ENCODE results near the gene CGNL1.

The CGNL1 gene, protein sequence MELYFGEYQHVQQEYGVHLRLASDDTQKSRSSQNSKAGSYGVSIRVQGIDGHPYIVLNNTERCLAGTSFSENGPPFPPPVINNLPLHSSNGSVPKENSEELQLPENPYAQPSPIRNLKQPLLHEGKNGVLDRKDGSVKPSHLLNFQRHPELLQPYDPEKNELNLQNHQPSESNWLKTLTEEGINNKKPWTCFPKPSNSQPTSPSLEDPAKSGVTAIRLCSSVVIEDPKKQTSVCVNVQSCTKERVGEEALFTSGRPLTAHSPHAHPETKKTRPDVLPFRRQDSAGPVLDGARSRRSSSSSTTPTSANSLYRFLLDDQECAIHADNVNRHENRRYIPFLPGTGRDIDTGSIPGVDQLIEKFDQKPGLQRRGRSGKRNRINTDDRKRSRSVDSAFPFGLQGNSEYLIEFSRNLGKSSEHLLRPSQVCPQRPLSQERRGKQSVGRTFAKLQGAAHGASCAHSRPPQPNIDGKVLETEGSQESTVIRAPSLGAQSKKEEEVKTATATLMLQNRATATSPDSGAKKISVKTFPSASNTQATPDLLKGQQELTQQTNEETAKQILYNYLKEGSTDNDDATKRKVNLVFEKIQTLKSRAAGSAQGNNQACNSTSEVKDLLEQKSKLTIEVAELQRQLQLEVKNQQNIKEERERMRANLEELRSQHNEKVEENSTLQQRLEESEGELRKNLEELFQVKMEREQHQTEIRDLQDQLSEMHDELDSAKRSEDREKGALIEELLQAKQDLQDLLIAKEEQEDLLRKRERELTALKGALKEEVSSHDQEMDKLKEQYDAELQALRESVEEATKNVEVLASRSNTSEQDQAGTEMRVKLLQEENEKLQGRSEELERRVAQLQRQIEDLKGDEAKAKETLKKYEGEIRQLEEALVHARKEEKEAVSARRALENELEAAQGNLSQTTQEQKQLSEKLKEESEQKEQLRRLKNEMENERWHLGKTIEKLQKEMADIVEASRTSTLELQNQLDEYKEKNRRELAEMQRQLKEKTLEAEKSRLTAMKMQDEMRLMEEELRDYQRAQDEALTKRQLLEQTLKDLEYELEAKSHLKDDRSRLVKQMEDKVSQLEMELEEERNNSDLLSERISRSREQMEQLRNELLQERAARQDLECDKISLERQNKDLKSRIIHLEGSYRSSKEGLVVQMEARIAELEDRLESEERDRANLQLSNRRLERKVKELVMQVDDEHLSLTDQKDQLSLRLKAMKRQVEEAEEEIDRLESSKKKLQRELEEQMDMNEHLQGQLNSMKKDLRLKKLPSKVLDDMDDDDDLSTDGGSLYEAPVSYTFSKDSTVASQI

DNA sequence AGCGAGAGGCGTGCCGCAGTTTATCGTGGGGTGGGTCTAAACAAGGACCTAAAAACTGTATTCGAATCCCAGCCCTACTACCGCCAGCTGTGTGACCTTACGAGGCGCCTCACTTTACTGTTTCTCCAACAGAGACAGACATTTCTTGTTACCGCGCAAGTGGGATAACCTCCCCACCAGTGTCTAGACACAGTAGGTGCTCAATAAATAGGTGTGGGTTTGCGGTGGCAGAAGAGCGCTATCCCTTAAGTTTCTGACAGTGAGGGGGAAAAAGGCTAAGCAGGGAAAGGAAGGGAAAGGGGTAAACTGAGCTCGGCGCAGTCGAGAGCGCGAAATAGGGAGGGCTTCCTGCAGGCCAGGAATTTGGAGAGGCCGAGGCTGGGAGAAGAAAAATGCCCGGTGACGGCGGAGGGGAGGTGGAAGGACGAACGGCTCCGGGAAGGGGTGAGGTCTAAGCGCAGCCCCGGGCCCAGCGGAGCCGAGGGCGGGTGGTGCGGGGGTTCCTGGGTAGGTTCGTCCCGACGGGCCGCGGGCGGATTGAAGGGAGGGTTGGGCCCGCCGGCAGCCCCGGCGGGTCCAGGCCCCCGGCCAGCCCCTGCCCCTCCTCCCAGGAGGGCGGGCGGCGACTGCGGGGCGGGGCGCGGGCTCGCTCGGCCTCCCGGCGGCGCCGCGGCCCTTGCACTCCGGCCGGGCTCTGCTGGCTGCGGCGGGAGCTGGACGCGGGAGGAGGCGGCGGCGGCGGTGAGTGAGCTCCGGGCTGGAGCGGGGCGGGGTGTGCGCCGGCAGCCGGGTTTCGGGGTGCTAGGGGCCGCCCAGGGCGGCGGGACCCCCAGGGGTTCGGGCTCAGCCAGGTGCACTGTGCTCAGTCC is at the start of gene CGNL1:
Gene CGNL1 (plus strand): TSS at position 679 of the 869 bp plus-strand sequence. CDS start 61,495 bp downstream, outside the sequence.
- in situ Hi-C loops (cut with MboI; ENCODE audit: low pct_unique_long_range_greater_than_20kb, low sequenced_read_pairs): no loop called here
- DNase-seq: no peak

DNA sequence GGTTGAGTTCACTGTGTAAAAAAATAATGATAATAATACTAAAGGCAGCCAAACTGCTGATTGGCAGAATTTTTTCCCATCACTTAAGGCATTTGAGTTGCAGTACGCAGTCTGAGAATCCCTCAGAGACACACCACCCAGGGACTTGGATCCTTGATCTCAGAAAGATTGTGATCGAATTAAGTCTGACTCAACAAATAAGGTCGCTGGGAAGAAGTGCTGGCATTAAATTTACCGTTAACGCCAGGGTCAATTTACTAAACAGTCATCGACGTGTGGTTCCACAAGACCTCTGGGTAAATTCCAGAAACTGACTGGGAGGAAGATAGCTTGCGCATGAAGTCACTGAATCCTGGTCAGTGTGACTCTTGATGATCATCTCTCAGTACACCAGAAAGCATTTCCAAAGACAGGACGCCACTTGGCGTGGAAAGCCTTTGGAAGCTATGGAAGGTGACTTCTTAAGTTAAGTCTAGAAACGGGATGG is 48.3 kb upstream of the CGNL1 start:
- in situ Hi-C loops (cut with MboI; ENCODE audit: low pct_unique_long_range_greater_than_20kb, low sequenced_read_pairs): no loop called here
- no peak for DNase-seq

DNA sequence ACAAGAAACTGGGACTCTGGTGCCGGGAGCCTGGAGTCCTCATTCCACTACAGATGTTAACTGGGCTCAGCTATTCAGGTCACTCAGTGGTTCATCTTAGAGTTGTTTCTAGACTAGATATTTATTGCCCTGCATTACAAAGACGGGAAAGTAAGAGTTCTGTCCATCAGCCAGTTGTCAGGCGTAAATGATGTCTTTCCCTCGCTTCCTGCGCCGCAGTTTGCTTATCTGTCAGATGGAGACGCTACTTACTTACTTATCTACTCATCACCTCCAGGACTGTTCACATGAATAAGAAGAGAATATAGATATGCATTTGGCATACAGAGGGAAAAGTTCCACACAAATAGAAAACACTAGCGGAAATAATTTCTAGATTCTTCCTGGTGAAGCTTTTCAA is 47.8 kb upstream of the CGNL1 start:
- in situ Hi-C loops (cut with MboI; ENCODE audit: low pct_unique_long_range_greater_than_20kb, low sequenced_read_pairs): no loop called here
- no peak for DNase-seq

DNA sequence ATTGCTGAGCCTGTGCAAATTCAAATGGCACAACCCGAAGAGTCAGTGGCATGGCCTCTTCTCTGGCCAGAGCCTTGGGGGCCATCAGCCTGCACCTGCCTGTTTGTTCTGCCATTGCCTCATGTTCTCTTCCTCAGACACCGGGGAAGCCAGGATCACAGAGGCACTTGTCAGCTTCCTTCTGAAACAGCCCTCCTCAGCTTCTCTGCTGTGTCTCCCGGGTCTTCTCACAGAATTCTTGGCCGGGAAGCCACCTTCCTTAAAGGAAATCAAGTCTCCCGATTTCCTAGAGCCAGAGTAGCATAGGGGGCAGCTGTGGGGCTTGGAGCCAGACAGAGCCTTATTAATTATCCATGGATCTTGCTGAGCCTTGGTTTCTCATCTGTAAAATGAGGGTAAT is 47.4 kb upstream of the CGNL1 start:
- in situ Hi-C loops (cut with MboI; ENCODE audit: low pct_unique_long_range_greater_than_20kb, low sequenced_read_pairs): no loop called here
- DNase-seq: no peak

DNA sequence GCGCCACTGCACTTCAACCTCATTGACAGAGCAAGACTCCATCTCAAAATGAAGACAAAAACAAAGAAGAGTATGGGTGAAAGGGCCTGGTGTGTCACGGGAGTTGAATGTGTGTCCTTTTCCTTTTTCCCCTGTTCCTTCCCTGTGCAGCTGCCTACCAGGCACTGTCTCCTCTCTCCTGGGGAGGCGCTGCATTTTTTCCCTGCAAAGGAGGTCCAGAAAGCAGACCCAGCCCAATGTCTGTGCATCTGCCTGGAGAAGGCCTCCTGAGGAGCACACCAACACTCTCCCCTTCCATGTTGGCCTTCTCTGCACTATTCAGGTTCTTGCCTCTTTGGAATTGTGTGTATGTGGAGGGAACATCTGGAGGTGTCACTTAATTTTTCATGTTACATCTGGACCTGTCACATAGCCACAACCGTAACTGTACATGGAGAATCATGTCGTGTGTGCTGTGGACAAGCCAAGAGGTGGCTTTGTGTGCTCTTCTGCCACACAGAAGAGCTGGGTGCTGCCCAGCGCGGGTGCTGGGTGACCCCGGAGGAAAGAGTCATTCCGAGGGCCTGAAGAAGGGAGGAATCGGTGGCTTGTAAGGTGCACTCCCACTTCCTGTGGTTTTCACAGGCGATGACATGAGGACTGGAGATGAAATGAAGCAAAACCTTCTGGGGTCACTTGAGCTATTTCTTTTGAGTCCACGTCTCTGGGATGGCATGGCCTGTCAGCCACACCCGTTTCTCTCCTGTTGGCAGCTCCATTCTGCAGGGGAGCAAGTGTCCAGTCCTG is 46.5 kb upstream of the CGNL1 start:
- DNase-seq: peak; percentile 78
- in situ Hi-C loops (cut with MboI; ENCODE audit: low pct_unique_long_range_greater_than_20kb, low sequenced_read_pairs): no loop called here

DNA sequence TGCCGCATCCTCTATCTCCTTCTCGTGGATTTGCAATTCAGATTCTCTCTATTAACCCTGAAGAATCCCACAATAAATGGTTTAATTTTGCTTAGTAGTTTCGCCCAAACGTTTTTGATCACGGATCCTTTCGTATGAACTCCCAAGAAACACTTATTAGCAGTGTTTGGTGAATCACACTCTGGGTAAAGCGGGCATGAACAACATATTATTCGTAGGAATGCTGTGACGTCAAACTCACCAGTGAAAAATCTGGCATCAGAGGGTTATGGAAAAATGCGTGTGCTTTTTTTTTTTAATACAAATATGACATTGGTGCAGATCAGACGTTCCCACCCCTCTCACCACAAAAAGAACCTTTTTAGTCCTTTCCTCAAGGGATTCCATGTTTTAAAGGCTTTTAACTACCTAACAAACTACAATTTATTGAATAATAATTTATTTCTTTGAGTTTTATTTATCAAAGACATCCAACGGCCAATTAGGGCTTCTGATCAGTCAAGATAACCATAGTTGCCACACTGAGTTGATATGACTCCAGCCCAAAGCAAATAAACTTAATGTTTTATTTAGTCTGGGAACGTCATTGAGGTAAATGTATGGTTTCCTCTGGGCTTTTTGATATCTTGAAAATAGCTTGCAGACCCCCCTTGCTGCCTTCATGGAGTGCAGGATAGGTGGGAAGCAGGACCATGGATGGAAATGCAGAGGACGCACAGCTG is 45.5 kb upstream of the CGNL1 start:
- DNase-seq: no peak
- in situ Hi-C loops (cut with MboI; ENCODE audit: low pct_unique_long_range_greater_than_20kb, low sequenced_read_pairs): no loop called here

DNA sequence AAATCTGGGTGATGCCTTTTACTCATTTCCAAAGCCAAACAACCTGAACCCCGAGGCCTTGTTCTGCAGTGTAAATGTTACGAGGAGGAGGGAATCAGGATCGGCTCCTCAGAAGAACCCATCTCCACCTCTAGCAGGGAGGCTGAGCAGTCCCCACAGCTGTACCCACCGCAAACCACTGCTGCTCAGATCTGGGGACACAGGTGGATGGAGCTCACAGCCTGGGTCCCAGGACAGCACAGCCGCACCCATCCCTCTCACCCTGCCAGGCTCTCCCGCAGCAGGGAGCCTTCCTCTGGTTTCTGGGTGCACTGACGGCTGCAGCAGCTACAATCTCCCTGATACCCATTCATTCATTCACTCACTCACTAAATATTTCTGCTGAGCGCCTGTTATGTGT is 44.0 kb upstream of the CGNL1 start:
- in situ Hi-C loops (cut with MboI; ENCODE audit: low pct_unique_long_range_greater_than_20kb, low sequenced_read_pairs): no loop called here
- no peak for DNase-seq

DNA sequence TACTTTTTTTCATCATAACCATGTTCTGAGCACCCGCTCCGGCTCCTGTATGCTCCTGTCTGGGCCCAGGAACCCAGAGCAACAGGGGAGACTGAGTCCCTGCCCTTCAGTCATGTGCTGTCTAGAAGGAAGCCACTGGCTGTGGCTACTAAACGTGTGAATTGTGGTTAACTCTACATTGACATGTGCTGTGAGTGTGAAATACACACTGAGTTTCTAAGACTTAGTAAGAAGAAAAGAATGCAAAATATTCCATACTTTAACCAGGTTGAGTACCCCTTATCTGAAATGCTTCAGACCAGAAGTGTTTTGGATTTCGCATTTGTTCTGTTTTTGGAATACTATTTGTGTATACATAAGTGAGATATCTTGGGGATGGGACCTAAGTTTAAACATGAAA is 42.8 kb upstream of the CGNL1 start:
- in situ Hi-C loops (cut with MboI; ENCODE audit: low pct_unique_long_range_greater_than_20kb, low sequenced_read_pairs): no loop called here
- no peak for DNase-seq

DNA sequence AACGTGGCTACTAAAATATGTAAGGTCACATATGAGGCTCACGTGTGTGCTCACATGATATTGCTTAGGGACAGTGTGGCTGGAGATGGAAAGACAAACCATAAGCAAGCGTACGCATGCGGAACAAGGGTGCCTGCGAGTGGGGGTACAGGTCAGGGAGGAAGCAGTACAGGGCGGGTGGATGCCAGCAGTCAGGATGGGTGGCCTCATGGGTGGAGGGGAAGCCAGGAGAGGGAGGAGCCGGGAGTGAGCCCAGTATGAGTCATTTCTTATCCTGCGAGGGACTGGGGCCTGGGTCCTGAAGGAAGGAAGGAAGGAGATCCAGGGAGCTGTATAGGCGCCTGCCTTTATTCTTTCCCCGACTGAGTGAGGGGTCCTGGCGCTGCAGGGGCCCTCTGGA is 42.0 kb upstream of the CGNL1 start:
- in situ Hi-C loops (cut with MboI; ENCODE audit: low pct_unique_long_range_greater_than_20kb, low sequenced_read_pairs): no loop called here

DNA sequence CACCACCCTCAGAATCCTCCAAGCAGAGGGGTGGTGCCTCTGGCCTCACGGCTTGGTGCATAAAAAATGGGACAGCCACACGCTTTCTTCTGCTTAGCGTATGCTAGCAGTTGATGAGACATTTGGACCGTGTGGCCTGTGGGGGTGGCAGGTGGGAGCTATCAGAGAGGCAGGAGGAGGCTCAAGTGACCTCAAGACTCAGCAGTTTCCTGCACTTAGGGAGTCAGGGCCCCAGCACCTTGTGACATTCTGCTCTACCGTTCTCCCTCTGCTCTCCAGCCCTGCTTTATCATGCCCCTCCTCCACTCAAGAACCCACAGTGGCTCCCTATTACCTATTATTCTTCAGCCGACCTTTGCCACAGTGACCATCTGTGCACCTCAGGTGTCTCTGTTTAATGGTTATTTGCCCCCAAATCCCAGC is 41.0 kb upstream of the CGNL1 start:
- no peak for DNase-seq
- in situ Hi-C loops (cut with MboI; ENCODE audit: low pct_unique_long_range_greater_than_20kb, low sequenced_read_pairs): no loop called here

More for the DNA sequence above, 42.0 kb upstream of the CGNL1 start:
- DNase-seq: no peak

DNA sequence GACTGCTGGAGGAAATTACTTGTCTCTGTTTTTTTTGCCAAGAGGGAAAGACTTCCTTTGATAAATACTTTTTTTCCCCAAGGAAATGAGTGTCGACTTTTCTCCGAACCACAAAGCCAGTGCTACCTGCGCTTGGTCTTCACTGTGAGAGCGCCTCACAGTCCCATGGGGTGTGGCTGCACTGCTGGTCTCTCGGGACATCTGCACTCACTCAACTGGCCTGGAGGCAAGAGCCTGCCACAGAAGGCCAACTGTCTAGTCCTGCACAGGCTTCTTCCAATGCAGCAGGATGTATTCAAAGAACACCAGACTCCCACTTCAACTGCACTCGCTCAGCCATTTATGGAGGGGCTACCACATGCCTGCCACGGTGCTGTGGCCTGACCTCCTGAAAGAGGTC is 40.6 kb upstream of the CGNL1 start:
- in situ Hi-C loops (cut with MboI; ENCODE audit: low pct_unique_long_range_greater_than_20kb, low sequenced_read_pairs): no loop called here
- no peak for DNase-seq

DNA sequence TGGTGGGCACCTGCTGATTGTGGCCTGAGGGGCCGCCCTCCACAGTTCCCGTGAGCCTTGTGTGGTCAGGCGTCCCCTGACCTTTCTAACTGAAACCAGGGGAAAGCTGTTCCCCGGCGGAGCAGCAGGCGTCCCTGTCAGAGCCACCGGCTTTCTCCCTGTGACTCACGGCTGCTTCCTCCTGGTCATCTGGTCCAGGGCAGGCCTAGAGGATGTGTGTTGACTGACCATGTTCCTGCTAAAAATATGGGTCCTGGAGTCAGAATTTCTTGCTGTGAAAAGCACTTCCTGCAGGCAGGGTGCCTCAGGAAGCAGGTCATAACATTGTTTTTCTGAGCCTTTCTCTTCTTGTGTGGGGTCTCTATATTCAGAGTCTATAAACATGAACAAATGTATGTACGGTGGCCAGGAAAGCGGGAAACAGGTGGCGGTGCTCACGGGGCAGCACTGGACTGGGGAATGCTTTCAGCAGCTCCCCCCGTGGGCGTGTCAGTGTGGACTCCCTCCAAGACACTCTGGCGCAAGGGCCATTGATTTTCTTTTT is 38.4 kb upstream of the CGNL1 start:
- DNase-seq: no peak
- in situ Hi-C loops (cut with MboI; ENCODE audit: low pct_unique_long_range_greater_than_20kb, low sequenced_read_pairs): no loop called here

DNA sequence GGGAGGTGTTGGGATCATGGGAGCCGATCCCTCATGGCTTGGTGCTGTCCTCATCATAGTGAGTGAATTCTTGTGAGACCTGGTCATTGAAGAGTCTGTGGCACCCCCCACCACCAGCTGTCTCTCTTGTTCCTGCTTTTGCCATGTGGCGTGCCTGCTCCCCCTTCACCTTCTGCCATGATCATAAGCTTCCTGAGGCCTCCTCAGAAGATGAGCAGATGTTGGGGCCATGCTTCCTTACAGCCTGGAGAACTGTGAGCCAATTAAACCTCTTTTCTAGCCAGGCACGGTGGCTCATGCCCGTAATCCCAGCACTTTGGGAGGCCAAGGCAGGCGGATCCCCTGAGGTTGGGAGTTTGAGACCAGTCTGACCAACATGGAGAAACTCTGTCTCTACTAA is 37.0 kb upstream of the CGNL1 start:
- in situ Hi-C loops (cut with MboI; ENCODE audit: low pct_unique_long_range_greater_than_20kb, low sequenced_read_pairs): no loop called here
- no peak for DNase-seq

DNA sequence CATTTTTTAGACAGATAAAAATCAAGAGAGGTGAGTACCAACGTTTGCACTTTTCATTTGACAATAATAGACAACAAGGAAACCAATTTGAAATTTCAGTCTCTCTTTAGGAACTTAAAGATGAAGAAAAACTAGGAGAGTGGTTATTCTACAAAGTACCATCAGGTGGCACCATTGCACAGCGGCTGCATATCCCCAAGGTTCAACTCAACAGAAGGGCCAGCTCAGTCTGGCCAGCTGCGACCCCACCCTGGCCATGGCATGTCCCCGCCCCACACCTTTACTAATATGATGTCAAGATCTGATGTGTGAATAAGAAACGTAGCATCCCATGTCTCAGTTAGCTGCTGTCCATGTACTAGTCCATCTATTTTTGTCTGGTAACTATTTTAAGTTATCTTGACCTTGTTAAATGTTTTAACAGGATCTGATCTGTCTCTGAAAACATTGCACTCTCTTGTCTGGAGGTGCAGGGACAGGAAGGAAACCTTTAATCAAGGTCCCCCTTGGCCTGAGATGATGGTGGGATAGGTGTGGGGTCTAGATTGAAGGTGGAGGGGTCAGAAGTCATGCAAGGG is 35.5 kb upstream of the CGNL1 start:
- in situ Hi-C loops (cut with MboI; ENCODE audit: low pct_unique_long_range_greater_than_20kb, low sequenced_read_pairs): loop anchor here (10.0 kb wide), 1 partner anchor 184 kb away; no protein-coding TSS in a partner anchor
- peak; percentile 65 for DNase-seq

DNA sequence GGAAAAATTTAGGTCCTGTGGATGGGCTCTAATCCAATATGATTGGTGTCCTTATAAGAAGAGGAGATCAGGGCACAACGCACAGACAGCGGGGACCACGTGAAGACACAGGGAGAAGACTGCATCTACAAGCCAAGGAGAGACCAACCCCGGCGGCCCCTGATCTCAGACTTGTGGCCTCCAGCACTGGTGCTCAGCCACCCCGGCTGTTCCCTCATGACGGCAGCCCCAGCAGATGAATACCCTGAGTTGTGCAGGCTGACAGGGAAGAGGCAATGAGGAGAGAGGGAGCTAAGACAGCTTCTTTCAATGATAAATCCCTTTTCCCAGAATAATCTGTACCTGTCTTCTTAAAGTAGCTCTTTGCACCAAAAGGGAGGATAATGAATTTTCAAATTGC is 33.3 kb upstream of the CGNL1 start:
- in situ Hi-C loops (cut with MboI; ENCODE audit: low pct_unique_long_range_greater_than_20kb, low sequenced_read_pairs): loop anchor here (10.0 kb wide), 1 partner anchor 182 kb away; no protein-coding TSS in a partner anchor

DNA sequence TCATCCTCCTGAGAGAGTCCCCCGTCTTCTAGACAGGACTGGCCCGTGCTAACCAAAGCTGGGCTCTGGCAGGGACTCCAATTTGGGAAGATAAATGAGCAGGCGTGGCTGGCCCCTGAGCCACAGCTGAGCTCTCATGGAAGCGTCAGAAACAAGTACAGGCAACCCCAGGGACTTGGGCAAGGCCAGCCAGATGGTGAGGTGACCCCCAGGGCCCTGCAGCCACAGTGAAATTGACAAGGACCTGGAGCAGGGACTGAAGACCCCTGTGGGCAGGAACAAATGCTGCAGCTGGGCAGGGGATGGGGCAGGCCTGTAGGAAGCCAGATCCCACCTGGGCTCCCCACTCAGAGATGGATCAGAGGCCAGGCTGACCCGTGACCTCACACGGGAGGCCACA is 32.8 kb upstream of the CGNL1 start:
- no peak for DNase-seq
- in situ Hi-C loops (cut with MboI; ENCODE audit: low pct_unique_long_range_greater_than_20kb, low sequenced_read_pairs): loop anchor here (10.0 kb wide), 1 partner anchor 181 kb away; no protein-coding TSS in a partner anchor

More for the DNA sequence above, 33.3 kb upstream of the CGNL1 start:
- DNase-seq: no peak

Measured in KBM-7 (cell line).